ENCODE results near the gene PARN.

Gene PARN

DNA sequence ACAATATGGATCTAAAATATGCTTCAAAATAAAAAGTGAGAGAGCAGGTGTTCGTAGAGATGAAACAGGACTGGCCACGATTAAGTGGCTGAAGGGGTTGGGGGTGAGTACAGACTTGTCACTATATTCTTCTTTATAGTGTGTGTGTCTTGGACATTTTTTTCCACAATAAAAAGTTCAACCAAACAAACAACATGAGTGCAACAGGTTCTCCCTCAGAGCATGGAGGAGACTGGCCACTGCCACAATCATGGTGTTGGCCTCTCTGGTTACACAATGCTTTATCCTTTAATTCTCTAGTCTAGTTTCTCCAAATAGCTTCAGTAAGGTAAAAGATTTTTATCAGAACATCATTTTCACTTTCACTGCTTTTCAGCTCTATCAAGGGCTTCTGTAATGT is 109.3 kb downstream of the PARN start (continued):
- TF ChIP-seq SCRT1 (tag by site-specific recombination; IDR thresholded peaks at IDR 0.05; ENCODE audit: borderline replicate concordance): peak; percentile 67; the same call in 1 of the 2 replicates
- TF ChIP-seq ZNF571 (tag by site-specific recombination; IDR thresholded peaks at IDR 0.05): no peak
- no peak for TF ChIP-seq ZFP41 (tag by site-specific recombination; IDR thresholded peaks at IDR 0.05; ENCODE audit: borderline replicate concordance)

DNA sequence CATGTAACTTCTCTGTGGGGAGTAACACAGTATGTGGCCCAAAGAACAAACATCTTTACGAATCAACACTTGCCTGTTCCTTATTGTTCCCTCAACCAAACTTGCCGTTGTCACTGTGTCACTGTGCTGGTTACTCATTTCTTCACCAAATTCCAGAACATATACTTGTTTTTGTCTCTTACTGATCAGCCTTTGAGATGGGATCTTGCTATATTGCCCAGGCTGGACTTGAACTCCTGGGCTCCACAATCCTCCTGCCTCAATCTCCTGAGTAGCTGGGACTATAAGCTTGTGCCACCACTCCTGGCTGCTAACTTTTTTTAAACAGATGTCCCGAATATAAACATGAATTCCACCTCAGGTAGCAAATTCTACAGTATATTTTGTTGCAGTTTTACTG is 115.1 kb downstream of the PARN start:
- TF ChIP-seq ZNF121 (tag by site-specific recombination; IDR thresholded peaks at IDR 0.05) (peak; percentile 56; the same call in 1 of the 2 replicates), KLF7 (tag by site-specific recombination; IDR thresholded peaks at IDR 0.05; ENCODE audit: borderline replicate concordance) (no peak)
- no peak overlapping the region for H3K27ac ChIP-seq (ENCODE audit: extremely low read depth, low read depth, low read length)
- ChIA-PET POLR2A (no interaction called here), CTCF (interaction anchor here (0.7 to 1.0 kb wide), 2 partner anchors 14 to 595 kb away, joined by 4 read pairs; partner anchors contain the start of gene ERCC4)
- no peaks in the 10 kb centered on the region for H3K36me3 ChIP-seq (ENCODE audit: control insufficient read depth in 2 of 2, insufficient read depth in 1 of 2, low read length in 2 of 2)
- no peaks in the 10 kb centered on the region for H3K4me1 ChIP-seq (ENCODE audit: control insufficient read depth, insufficient read depth, low read length)
- no peaks in the 10 kb centered on the region for H3K9me3 ChIP-seq (ENCODE audit: control insufficient read depth, insufficient read depth, low read depth, low read length)
- H3K4me3 ChIP-seq (ENCODE audit: low read depth, low read length): no peak overlapping the region

- H3K9me3 ChIP-seq (ENCODE audit: control insufficient read depth, insufficient read depth, low read depth, low read length): no peaks in the 10 kb centered on the region
- POLR2A ChIA-PET: no interaction called here
- no peaks in the 10 kb centered on the region for H3K4me1 ChIP-seq (ENCODE audit: control insufficient read depth, insufficient read depth, low read length)
- H3K27ac ChIP-seq (ENCODE audit: extremely low read depth, low read depth, low read length): no peak overlapping the region
- CTCF ChIA-PET: interaction anchor here (1.1 kb wide), 1 partner anchor 9 kb away, joined by 3 read pairs; no protein-coding TSS in a partner anchor
- no peak overlapping the region for H3K4me3 ChIP-seq (ENCODE audit: low read depth, low read length)
- no peaks in the 10 kb centered on the region for H3K36me3 ChIP-seq (ENCODE audit: control insufficient read depth in 2 of 2, insufficient read depth in 1 of 2, low read length in 2 of 2)
- TF ChIP-seq ZNF558 (tag by site-specific recombination; IDR thresholded peaks at IDR 0.05) (no peak), ZNF18 (tag by site-specific recombination; IDR thresholded peaks at IDR 0.05) (no peak), ZNF645 (tag by site-specific recombination; IDR thresholded peaks at IDR 0.05) (no peak), ZNF211 (tag by site-specific recombination; IDR thresholded peaks at IDR 0.05; ENCODE audit: low read depth) (no peak), ZNF48 (tag by site-specific recombination; IDR thresholded peaks at IDR 0.05) (no peak), ZNF623 (tag by site-specific recombination; IDR thresholded peaks at IDR 0.05) (no peak), HOXD13 (CRISPR knock-in tag; IDR thresholded peaks at IDR 0.05; ENCODE audit: borderline replicate concordance) (no peak), ZNF426 (tag by site-specific recombination; IDR thresholded peaks at IDR 0.05) (no peak), ZNF768 (tag by site-specific recombination; IDR thresholded peaks at IDR 0.05) (no peak), ZBTB6 (tag by site-specific recombination; IDR thresholded peaks at IDR 0.05) (no peak), ZNF501 (tag by site-specific recombination; IDR thresholded peaks at IDR 0.05) (no peak), ZBTB1 (tag by site-specific recombination; IDR thresholded peaks at IDR 0.05) (no peak), ZNF391 (tag by site-specific recombination; IDR thresholded peaks at IDR 0.05; ENCODE audit: borderline replicate concordance, low read depth) (no peak), ZNF544 (tag by site-specific recombination; IDR thresholded peaks at IDR 0.05) (no peak), ZNF37A (tag by site-specific recombination; IDR thresholded peaks at IDR 0.05) (no peak), ZNF23 (tag by site-specific recombination; IDR thresholded peaks at IDR 0.05; ENCODE audit: borderline replicate concordance) (no peak), ZFP3 (tag by site-specific recombination; IDR thresholded peaks at IDR 0.05; ENCODE audit: low read depth) (no peak)
- TF ChIP-seq, protein P1, sequence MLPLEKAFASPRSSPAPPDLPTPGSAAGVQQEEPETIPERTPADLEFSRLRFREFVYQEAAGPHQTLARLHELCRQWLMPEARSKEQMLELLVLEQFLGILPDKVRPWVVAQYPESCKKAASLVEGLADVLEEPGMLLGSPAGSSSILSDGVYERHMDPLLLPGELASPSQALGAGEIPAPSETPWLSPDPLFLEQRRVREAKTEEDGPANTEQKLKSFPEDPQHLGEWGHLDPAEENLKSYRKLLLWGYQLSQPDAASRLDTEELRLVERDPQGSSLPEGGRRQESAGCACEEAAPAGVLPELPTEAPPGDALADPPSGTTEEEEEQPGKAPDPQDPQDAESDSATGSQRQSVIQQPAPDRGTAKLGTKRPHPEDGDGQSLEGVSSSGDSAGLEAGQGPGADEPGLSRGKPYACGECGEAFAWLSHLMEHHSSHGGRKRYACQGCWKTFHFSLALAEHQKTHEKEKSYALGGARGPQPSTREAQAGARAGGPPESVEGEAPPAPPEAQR (tag by site-specific recombination; IDR thresholded peaks at IDR 0.05): no peak
- TF ChIP-seq, protein P2, sequence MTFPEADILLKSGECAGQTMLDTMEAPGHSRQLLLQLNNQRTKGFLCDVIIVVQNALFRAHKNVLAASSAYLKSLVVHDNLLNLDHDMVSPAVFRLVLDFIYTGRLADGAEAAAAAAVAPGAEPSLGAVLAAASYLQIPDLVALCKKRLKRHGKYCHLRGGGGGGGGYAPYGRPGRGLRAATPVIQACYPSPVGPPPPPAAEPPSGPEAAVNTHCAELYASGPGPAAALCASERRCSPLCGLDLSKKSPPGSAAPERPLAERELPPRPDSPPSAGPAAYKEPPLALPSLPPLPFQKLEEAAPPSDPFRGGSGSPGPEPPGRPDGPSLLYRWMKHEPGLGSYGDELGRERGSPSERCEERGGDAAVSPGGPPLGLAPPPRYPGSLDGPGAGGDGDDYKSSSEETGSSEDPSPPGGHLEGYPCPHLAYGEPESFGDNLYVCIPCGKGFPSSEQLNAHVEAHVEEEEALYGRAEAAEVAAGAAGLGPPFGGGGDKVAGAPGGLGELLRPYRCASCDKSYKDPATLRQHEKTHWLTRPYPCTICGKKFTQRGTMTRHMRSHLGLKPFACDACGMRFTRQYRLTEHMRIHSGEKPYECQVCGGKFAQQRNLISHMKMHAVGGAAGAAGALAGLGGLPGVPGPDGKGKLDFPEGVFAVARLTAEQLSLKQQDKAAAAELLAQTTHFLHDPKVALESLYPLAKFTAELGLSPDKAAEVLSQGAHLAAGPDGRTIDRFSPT (tag by site-specific recombination; IDR thresholded peaks at IDR 0.05): no peak
Measured at GRCh38 chr16:14513389-14514107, 116.5 kb downstream of the PARN start.

Measured in HEK293 (cell line).